HFFc6 (cell line): ENCODE measurements around the gene ZMYND19. TPM values are rescaled to one million over a fixed set of nuclear protein-coding genes. Genes with fewer than 3 reads are reported as not detected.

ENCODE experiments used
- DNase-seq: peaks from one replicate; pipeline ENCODE4 v3.0.0-alpha.2; 2018
- H3K27ac Mint-ChIP-seq: 2 replicates; pipeline ENCODE4 v1.8.0; 2020; ENCODE audit warnings: mild to moderate bottlenecking, mixed read lengths
- H3K27me3 Mint-ChIP-seq: 2 replicates; pipeline ENCODE4 v1.8.0; 2021; ENCODE audit warnings: mild to moderate bottlenecking, moderate library complexity, mixed read lengths; ENCODE audit not compliant: insufficient read depth
- H3K36me3 Mint-ChIP-seq: 2 replicates; pipeline ENCODE4 v1.8.0; 2021; ENCODE audit warnings: low read depth, mixed read lengths
- H3K4me1 Mint-ChIP-seq: 2 replicates; pipeline ENCODE4 v1.8.0; 2020; ENCODE audit warnings: low read depth, mixed read lengths
- H3K4me3 Mint-ChIP-seq: 2 replicates; pipeline ENCODE4 v1.8.0; 2020; ENCODE audit warnings: mild to moderate bottlenecking, moderate library complexity, mixed read lengths
- H3K9me3 Mint-ChIP-seq: 2 replicates; pipeline ENCODE4 v1.8.0; 2020; ENCODE audit warnings: mild to moderate bottlenecking, mixed read lengths
- long read RNA-seq: library from polyadenylated mRNA; unstranded; transcript quantifications from one replicate; pipeline ENCODE4 v2.0.0, GENCODE V29; 2019
- total RNA-seq, 6 experiments: library from RNA; stranded (reverse); fragmentation: NEBNext Ultra II Directional; extraction: Animal tissue kit (Norgen Biotek cat#: 25700); gene quantifications; 2 replicates in 1 of 6; 3 replicates in 5 of 6; pipeline ENCODE4 v1.2.3, GENCODE V29; 2021
- TF ChIP-seq, protein P1 (sequence below): fragments of 200-600 bp; sonication (generic); IDR thresholded peaks from 2 replicates; pipeline ENCODE4 v1.5.0; 2021; ENCODE audit warnings: antibody characterized with exemption, mild to moderate bottlenecking

Gene ZMYND19
- 10 to 100 TPM; 23.9 to 34.4 (median 25.4) TPM for total RNA-seq
- long read RNA-seq, partial matches to known transcripts = 0 of 1 reads
- long read RNA-seq, other reads (novel, unspliced or antisense) = 0 of 1 reads

DNA sequence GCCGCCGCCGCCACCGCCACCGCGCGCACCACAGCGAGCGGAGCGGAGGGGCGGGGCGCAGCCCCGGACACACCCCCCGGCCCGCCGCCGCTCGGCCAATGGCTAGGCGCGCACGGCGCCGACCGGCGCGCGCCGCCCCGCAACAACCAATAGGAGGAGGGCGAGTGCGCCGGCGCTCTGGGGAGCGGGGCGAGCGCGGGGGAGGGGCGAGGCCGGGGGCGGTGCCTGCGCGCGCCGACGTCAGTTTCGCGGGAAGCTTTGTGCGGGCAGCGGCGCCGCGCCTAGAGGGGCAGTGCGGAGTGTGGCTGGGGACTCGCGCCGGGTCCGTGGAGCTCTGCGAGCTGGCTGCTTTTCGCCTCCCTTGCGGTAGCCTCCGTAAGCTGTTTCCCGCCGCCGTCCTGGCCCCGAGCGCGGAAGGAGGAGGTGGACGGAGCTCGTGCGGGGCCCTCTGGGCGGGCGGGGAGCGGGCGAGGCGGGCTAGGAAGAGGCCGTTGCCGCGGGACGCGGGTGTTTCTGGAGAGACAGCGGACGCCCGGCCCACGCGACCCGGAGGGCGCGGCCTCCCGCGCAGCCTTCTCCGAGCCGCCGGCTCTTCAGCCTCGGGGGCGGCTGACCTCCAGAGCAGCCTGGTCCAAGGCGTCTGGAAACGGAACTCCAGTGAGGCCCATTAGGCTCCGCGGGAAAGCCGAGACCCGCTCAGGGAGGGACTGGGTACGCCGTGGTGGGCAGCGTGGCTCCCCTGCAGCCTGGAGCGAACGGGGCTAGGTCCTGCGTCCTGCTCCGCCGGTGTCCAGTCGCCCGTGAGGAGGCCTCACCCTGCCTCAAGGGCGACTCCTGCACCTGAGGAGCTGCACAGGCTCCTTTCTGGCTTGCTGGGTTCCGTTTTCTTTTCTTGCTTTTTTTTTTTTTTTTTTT lies at the start of gene ZMYND19:
ZMYND19 (minus strand) TSS at position 44 of the 915 bp plus-strand sequence. CDS start 249 bp downstream, outside the sequence.
- Mint-ChIP-seq H3K4me3 (peak within 1 kb of the TSS; percentile 90), H3K36me3 (peaks cover 9% of the 10 kb centered on the region), H3K27ac (peak within 1 kb of the TSS; percentile 79), H3K4me1 (peaks cover 19% of the 10 kb centered on the region), H3K9me3 (no peaks in the 10 kb centered on the region), H3K27me3 (no peaks in the 10 kb centered on the region; the same call in 1 of the 2 replicates)
- TF ChIP-seq, protein P1, sequence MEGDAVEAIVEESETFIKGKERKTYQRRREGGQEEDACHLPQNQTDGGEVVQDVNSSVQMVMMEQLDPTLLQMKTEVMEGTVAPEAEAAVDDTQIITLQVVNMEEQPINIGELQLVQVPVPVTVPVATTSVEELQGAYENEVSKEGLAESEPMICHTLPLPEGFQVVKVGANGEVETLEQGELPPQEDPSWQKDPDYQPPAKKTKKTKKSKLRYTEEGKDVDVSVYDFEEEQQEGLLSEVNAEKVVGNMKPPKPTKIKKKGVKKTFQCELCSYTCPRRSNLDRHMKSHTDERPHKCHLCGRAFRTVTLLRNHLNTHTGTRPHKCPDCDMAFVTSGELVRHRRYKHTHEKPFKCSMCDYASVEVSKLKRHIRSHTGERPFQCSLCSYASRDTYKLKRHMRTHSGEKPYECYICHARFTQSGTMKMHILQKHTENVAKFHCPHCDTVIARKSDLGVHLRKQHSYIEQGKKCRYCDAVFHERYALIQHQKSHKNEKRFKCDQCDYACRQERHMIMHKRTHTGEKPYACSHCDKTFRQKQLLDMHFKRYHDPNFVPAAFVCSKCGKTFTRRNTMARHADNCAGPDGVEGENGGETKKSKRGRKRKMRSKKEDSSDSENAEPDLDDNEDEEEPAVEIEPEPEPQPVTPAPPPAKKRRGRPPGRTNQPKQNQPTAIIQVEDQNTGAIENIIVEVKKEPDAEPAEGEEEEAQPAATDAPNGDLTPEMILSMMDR = no peak
- peak; percentile 71 for DNase-seq

DNA sequence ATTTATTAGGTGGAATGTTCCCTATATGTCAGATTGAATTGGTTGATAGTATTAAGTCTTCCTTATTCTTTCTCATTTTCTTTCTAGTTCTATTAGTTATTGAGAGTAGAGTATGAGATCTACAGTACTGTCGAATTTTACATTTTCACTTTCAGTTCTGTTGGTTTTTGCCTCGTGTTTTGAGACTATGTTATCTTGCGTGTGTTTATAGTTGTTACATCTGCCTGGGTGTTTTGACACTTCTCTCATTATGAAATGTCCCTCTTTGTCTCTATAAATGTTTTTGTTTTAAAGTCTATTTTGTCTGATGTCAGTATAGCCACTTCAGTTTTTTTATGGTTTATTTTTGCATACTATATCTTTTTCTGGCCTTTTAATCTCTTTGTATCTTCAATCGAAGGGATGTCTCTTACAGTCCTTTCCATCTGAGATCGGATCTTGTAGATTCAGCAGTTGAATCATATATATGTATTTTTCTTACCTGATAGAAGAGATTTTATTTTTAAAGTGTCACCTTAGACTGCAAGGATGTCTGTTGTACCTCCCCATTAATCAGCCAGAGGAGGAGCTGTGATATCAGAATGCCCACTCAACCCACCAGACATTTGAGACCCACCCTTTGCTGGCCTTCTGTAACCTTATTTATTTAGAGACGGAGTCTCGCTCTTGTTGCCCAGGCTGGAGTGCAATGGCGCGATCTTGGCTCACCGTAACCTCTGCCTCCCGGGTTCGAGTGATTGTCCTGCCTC lies 49.2 kb upstream of the ZMYND19 start:
- H3K27ac Mint-ChIP-seq = peak overlapping the region; percentile 12; the same call in 1 of the 2 replicates
- TF ChIP-seq, protein P1 = no peak
- H3K36me3 Mint-ChIP-seq = peaks cover 13% of the 10 kb centered on the region
- H3K4me3 Mint-ChIP-seq = peak overlapping the region; percentile 57
- H3K4me1 Mint-ChIP-seq = peaks cover 14% of the 10 kb centered on the region
- no peaks in the 10 kb centered on the region; the same call in 1 of the 2 replicates for H3K27me3 Mint-ChIP-seq
- no peak for DNase-seq
- no peaks in the 10 kb centered on the region for H3K9me3 Mint-ChIP-seq

- H3K27me3 Mint-ChIP-seq = no peaks in the 10 kb centered on the region; the same call in 1 of the 2 replicates
- no peaks in the 10 kb centered on the region for H3K9me3 Mint-ChIP-seq
- H3K4me1 Mint-ChIP-seq = peaks cover 14% of the 10 kb centered on the region
- DNase-seq = no peak
- TF ChIP-seq, protein P1 = no peak
- peak overlapping the region; percentile 57; the same call in 1 of the 2 replicates for H3K4me3 Mint-ChIP-seq
- peaks cover 10% of the 10 kb centered on the region for H3K36me3 Mint-ChIP-seq
- no peak overlapping the region for H3K27ac Mint-ChIP-seq
Measured at GRCh38 chr9:137638680-137639079, 48.4 kb upstream of the ZMYND19 start.

DNA sequence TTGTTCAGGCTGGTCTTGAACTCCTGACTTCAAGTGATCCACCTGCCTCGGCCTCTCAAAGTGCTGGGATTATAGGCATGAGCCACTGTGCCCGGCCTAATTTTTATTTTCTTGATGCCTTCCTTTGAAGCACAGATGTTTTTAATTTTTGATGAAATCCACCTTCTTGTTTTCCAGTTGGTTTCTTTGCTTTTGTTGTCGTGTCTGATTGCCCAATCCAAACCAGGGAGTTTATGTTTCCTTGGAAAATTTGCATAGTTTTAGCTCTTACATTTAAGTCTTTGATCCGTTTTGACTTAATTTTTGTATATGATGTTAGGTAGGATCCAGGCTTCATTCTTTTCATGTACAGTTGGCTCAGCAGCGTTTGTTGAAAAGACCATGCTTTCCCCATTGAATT lies 43.7 kb upstream of the ZMYND19 start:
- no peaks in the 10 kb centered on the region; the same call in 1 of the 2 replicates for H3K36me3 Mint-ChIP-seq
- H3K4me3 Mint-ChIP-seq = no peak overlapping the region
- TF ChIP-seq, protein P1 = no peak
- H3K9me3 Mint-ChIP-seq = no peaks in the 10 kb centered on the region
- H3K27me3 Mint-ChIP-seq = no peaks in the 10 kb centered on the region
- H3K27ac Mint-ChIP-seq = no peak overlapping the region
- H3K4me1 Mint-ChIP-seq = peaks cover 21% of the 10 kb centered on the region
- DNase-seq = no peak
